Transverse colon (tissue), 3 donors: ENCODE results near the gene LNX1.

Source experiments
- CTCF ChIP-seq, 5 experiments: fragments of 200-600 bp in 3 of 5; fragments of 450-650 bp in 2 of 5; sonication (generic) in 3 of 5; IDR thresholded peaks; 1 replicate in 2 of 5; 2 replicates in 3 of 5; pipeline ENCODE4 v1.5.1; 2016 to 2017; ENCODE audit warnings: antibody characterized with exemption in 5 of 5, inconsistent platforms in 3 of 5, mild to moderate bottlenecking in 2 of 5, moderate library complexity in 1 of 5
- EP300 ChIP-seq: sonication (generic); formaldehyde crosslinking; IDR thresholded peaks from one replicate; pipeline ENCODE4 v1.6.1; 2017; ENCODE audit warnings: antibody characterized with exemption, low read depth
- POLR2A ChIP-seq: fragments of 450-650 bp; IDR thresholded peaks from one replicate; pipeline ENCODE4 v1.6.1; 2016; ENCODE audit warnings: antibody characterized with exemption, mild to moderate bottlenecking, moderate library complexity

- TF ChIP-seq CTCF (IDR thresholded peaks at IDR 0.05) (no peak), POLR2A (no peak), EP300 (no peak)
These were observed 69.0 kb downstream of the LNX1 start for GRCh38 chr4:53522334-53522733.
